Endothelial cell of umbilical vein (primary cell): ENCODE results near the gene B4GALT5. TPM values are rescaled to one million over a fixed set of nuclear protein-coding genes. Genes with fewer than 3 reads are reported as not detected.

Experiments
- BruUV-seq: library from RNA; stranded (reverse); fragments of 400-500 nt; replicated peaks from 2 replicates; lab custom pipeline; 2021; lab: Mats Ljungman, UMichigan
- CTCF ChIA-PET: fragments of 300-600, 350-600 bp; sonication (Branson Sonifier 250); formaldehyde crosslinking; loops from one replicate; lab custom pipeline; 2021; ENCODE audit warnings: antibody characterized with exemption, inconsistent platforms; lab: Charles Lee
- POLR2A ChIA-PET: fragments of 300-600, 350-600 bp; sonication (Branson Sonifier 250); formaldehyde crosslinking; loops from one replicate; lab custom pipeline; 2021; ENCODE audit warnings: antibody characterized with exemption, inconsistent platforms; lab: Charles Lee
- DNase-seq: peaks from one replicate; pipeline ENCODE4 v3.0.0-alpha.2; 2011; ENCODE audit warnings: low read depth, low spot score
- FAIRE-seq: peaks from 2 replicates; lab custom pipeline; 2011; peaks lifted over from hg19 to GRCh38; lab: Jason Lieb, UNC
- H2AFZ ChIP-seq: 2 replicates; pipeline ENCODE4 v1.6.0; 2012; ENCODE audit warnings: low read depth, low read length, control low read depth, inconsistent platforms
- H3K27ac ChIP-seq: 2 replicates; pipeline ENCODE4 v1.5.1; 2011; ENCODE audit warnings: low read depth, mild to moderate bottlenecking, control low read depth, low read length, moderate library complexity; ENCODE audit not compliant: insufficient read depth
- H3K27me3 ChIP-seq, 2 experiments: 2 replicates each; pipeline versions ENCODE4 v1.6.0 to v1.6.1; 2011; ENCODE audit warnings: low read length in 2 of 2, mixed read lengths in 1 of 2; ENCODE audit not compliant: control insufficient read depth in 2 of 2, insufficient read depth in 2 of 2
- H3K36me3 ChIP-seq, 2 experiments: 2 replicates in 1 of 2; 3 replicates in 1 of 2; pipeline ENCODE4 v1.5.1; 2011; ENCODE audit warnings: low read length in 2 of 2, mild to moderate bottlenecking in 1 of 2, moderate library complexity in 1 of 2; ENCODE audit not compliant: control insufficient read depth in 2 of 2, insufficient read depth in 2 of 2; ENCODE audit errors: extremely low read depth in 1 of 2
- H3K4me1 ChIP-seq: 3 replicates; pipeline ENCODE4 v1.5.1; 2011; ENCODE audit warnings: mild to moderate bottlenecking, low read length; ENCODE audit not compliant: control insufficient read depth, insufficient read depth; ENCODE audit errors: extremely low read depth
- H3K4me2 ChIP-seq: 2 replicates; pipeline ENCODE4 v1.6.1; 2011; ENCODE audit warnings: low read length, control low read depth, mixed read lengths; ENCODE audit not compliant: insufficient read depth
- H3K4me3 ChIP-seq, 3 experiments: fragments of 200-600 bp in 1 of 3; sonication (generic), shearing (Covaris generic) in 1 of 3; replicated peaks in 1 of 3; 2 replicates each; pipeline ENCODE4 v1.5.1; 2011 to 2016; ENCODE audit warnings: control low read depth in 3 of 3, low read length in 3 of 3, mild to moderate bottlenecking in 2 of 3, inconsistent platforms in 1 of 3, low read depth in 1 of 3, moderate library complexity in 1 of 3; ENCODE audit not compliant: insufficient read depth in 1 of 3
- H3K79me2 ChIP-seq: 2 replicates; pipeline ENCODE4 v1.6.0; 2012; ENCODE audit warnings: low read length, inconsistent platforms; ENCODE audit not compliant: control insufficient read depth, insufficient read depth
- H3K9ac ChIP-seq: replicated peaks from 2 replicates; pipeline ENCODE3; 2011; ENCODE audit warnings: low read length, control low read depth; ENCODE audit not compliant: insufficient read depth; ENCODE audit errors: extremely low read depth
- H3K9me1 ChIP-seq: replicated peaks from 3 replicates; pipeline ENCODE4 v1.6.0; 2011; ENCODE audit warnings: mild to moderate bottlenecking, low read length; ENCODE audit not compliant: control insufficient read depth, insufficient read depth; ENCODE audit errors: extremely low read depth
- H3K9me3 ChIP-seq: replicated peaks from 2 replicates; pipeline ENCODE4 v1.5.1; 2012; ENCODE audit warnings: low read length, inconsistent platforms; ENCODE audit not compliant: control insufficient read depth, insufficient read depth
- H4K20me1 ChIP-seq: replicated peaks from 2 replicates; pipeline ENCODE3; 2011; ENCODE audit warnings: mild to moderate bottlenecking, low read length; ENCODE audit not compliant: control insufficient read depth, insufficient read depth; ENCODE audit errors: extremely low read depth
- CTCF ChIP-seq, 2 donors: IDR thresholded peaks; 1 replicate in 1 of 2; 2 replicates in 1 of 2; pipeline ENCODE4 v1.5.1; 2011; ENCODE audit warnings: low read length in 2 of 2, mild to moderate bottlenecking in 2 of 2, moderate library complexity in 2 of 2, control low read depth in 1 of 2, inconsistent platforms in 1 of 2, low read depth in 1 of 2; ENCODE audit not compliant: insufficient read depth in 1 of 2; ENCODE audit errors: extremely low read depth in 1 of 2
- EZH2 ChIP-seq: IDR thresholded peaks from 2 replicates; pipeline ENCODE4 v1.6.1; 2012; ENCODE audit warnings: borderline replicate concordance, low read depth, mild to moderate bottlenecking, moderate library complexity, low read length, inconsistent platforms; ENCODE audit not compliant: severe bottlenecking
- FOS ChIP-seq: IDR thresholded peaks from 2 replicates; pipeline ENCODE4 v1.6.1; 2011; ENCODE audit warnings: mild to moderate bottlenecking, low read length, moderate library complexity, borderline replicate concordance; ENCODE audit not compliant: insufficient read depth
- GATA2 ChIP-seq: IDR thresholded peaks from 2 replicates; pipeline ENCODE4 v1.7.0; 2011; ENCODE audit warnings: low read depth, mild to moderate bottlenecking, moderate library complexity, mixed read lengths, low read length; ENCODE audit not compliant: insufficient read length, insufficient read depth
- JUN ChIP-seq: IDR thresholded peaks from 2 replicates; pipeline ENCODE4 v1.6.1; 2011; ENCODE audit warnings: borderline replicate concordance, low read depth; ENCODE audit not compliant: insufficient read length, insufficient read depth
- MAX ChIP-seq: IDR thresholded peaks from 2 replicates; pipeline ENCODE4 v1.6.1; 2011; ENCODE audit not compliant: insufficient read depth, insufficient read length
- MYC ChIP-seq: IDR thresholded peaks from one replicate; pipeline ENCODE4 v1.6.1; 2011; ENCODE audit warnings: mild to moderate bottlenecking, low read depth, low read length
- POLR2A ChIP-seq: IDR thresholded peaks from 2 replicates; pipeline ENCODE4 v1.6.1; 2012; ENCODE audit warnings: low read depth, mild to moderate bottlenecking, control low read depth, low read length
- POLR2AphosphoS5 ChIP-seq: IDR thresholded peaks from 2 replicates; pipeline ENCODE4 v1.6.1; 2012; ENCODE audit warnings: low read depth, mild to moderate bottlenecking, control low read depth, low read length, moderate library complexity; ENCODE audit not compliant: insufficient read depth
- dilution Hi-C: fragments of 300-500 bp; cut with MboI; formaldehyde crosslinking; loops from one replicate; pipeline ENCODE4 v1.15.0; 2019; ENCODE audit warnings: low sequenced_read_pairs; ENCODE audit not compliant: extremely low pct_ligation_motif_present
- intact Hi-C: fragments of 100-400 bp; cut with micrococcal nuclease; formaldehyde crosslinking; loops from one replicate; pipeline ENCODE4 v1.10.0; 2022
- polyA plus RNA-seq, 4 experiments: library from polyadenylated mRNA; depleted of rRNA in 3 of 4; stranded (reverse) in 3 of 4; unstranded in 1 of 4; fragments of >200 nt; gene quantifications; 2 replicates each; pipeline versions ENCODE4 v1.2.1 to v1.2.3, GENCODE V29; 2011 to 2012; ENCODE audit warnings: missing spikeins in 1 of 4
- total RNA-seq: library from RNA; stranded (reverse); gene quantifications from 2 replicates; pipeline ENCODE4 v1.2.3, GENCODE V29; 2021

The B4GALT5 gene
- total and polyA plus RNA-seq, 2 donors (not counting 3 experiments of a cell fraction or from before 2014, with no cell fraction given), result 54.4 to 70.1 TPM

- no peak overlapping the region for H3K4me2 ChIP-seq
- intact Hi-C loops, result no loop called here
- H3K9me1 ChIP-seq, result no peaks in the 10 kb centered on the region
- ChIA-PET CTCF (no interaction called here), POLR2A (no interaction called here)
- no peak overlapping the region for H2AFZ ChIP-seq
- TF ChIP-seq GATA2, result no peak
- TF ChIP-seq POLR2A, result no peak
- TF ChIP-seq MAX, result no peak
- TF ChIP-seq JUN, result no peak
- no peak for TF ChIP-seq MYC
- TF ChIP-seq EZH2, result no peak
- DNase-seq (no peak), FAIRE-seq (no peak)
- H3K4me3 ChIP-seq, result no peak overlapping the region
- dilution Hi-C loops, result no loop called here
- no peak overlapping the region for H3K27ac ChIP-seq
- no peaks in the 10 kb centered on the region for H3K4me1 ChIP-seq
- no peaks in the 10 kb centered on the region for H4K20me1 ChIP-seq
- H3K79me2 ChIP-seq, result no peaks in the 10 kb centered on the region
- no peak overlapping the region for H3K9ac ChIP-seq
- no TSS peak for BruUV-seq
- no peaks in the 10 kb centered on the region for H3K27me3 ChIP-seq
- H3K36me3 ChIP-seq, result no peaks in the 10 kb centered on the region
- no peaks in the 10 kb centered on the region for H3K9me3 ChIP-seq
Observed at GRCh38 chr20:49751397-49751736, 37.7 kb upstream of the B4GALT5 start.

DNA sequence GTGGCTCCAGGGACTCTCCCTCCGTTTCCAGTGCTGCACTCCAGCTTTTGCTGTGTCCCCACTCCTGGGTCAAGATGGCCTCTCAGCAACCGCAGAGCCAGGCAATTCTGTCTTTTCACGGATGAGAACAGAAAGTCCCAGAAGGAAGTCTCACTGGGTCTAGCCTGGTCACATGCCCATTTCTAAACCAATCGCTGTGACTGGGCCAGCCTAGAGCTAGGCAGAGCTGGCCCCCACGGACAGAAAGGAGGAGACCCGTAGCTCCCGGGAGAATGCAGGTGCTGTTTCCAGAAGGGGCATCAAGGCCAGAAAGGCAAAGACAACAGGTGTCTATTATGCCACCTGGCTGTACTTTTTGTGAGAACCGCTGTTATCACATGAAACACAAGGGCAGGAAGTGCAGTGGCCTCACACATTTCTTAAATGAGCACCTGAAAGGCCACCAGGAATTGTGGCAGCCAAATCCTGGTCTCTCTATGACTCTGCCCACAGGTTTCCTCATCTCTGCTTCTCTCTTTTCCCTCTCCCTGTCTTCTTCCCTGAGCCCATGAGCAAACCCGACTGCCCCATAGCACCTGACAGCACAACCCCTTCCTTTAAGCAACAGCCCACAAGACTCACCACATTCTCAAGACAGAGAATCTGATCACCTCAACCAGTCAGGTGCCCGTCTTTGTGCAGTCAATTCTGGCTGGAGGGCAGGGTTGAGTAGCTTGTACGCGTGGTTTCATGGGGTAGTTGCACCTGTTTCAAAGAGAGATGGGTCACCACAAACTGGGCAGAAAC, 37.1 kb upstream of the B4GALT5 start:
- Histone ChIP-seq H3K9me3 (no peaks in the 10 kb centered on the region), H3K9me1 (no peaks in the 10 kb centered on the region), H3K4me2 (no peak overlapping the region), H3K27me3 (no peaks in the 10 kb centered on the region), H4K20me1 (no peaks in the 10 kb centered on the region), H3K4me1 (no peaks in the 10 kb centered on the region), H3K36me3 (no peaks in the 10 kb centered on the region), H3K27ac (no peak overlapping the region), H2AFZ (no peak overlapping the region), H3K79me2 (no peaks in the 10 kb centered on the region), H3K4me3 (no peak overlapping the region), H3K9ac (no peak overlapping the region)
- FAIRE-seq (no peak), DNase-seq (no peak)
- ChIA-PET POLR2A (no interaction called here), CTCF (interaction anchor here (1.0 kb wide), 1 partner anchor 95 kb away, joined by 3 read pairs; no protein-coding TSS in a partner anchor)
- dilution Hi-C loops (no loop called here), intact Hi-C loops (no loop called here)
- no peak for TF ChIP-seq POLR2AphosphoS5
- TF ChIP-seq CTCF (IDR thresholded peaks at IDR 0.05; ENCODE audit: extremely low read depth in 1 of 2, insufficient read depth in 1 of 2, low read depth in 1 of 2, low read length in 2 of 2), result no peak
- TF ChIP-seq FOS, result no peak
- no peak for TF ChIP-seq MYC
- TF ChIP-seq JUN, result no peak
- no peak for TF ChIP-seq POLR2A
- TF ChIP-seq EZH2, result no peak
- no peak for TF ChIP-seq MAX
- TF ChIP-seq GATA2, result no peak
- no TSS peak for BruUV-seq
